ENCODE results near the gene ZNF23.

The ZNF23 gene

GRCh38 chr16:71464231-71464630 lies 2.2 kb upstream of the ZNF23 start:
- no peak for DNase-seq
- Histone ChIP-seq H3K27me3 (replicated peaks) (no peaks in the 10 kb centered on the region), H3K4me3 (ENCODE audit: low read depth, low read length) (no peak overlapping the region), H3K27ac (no peak overlapping the region), H3K36me3 (replicated peaks) (no peaks in the 10 kb centered on the region)
- no peak for TF ChIP-seq CTCF (IDR thresholded peaks at IDR 0.05; ENCODE audit: low read depth, low read length, missing control alignments)
- in situ Hi-C loops (cut with HindIII; ENCODE audit: low pct_ligation_motif_present, low sequenced_read_pairs), result no loop called here

- H3K27me3 ChIP-seq (replicated peaks), result no peaks in the 10 kb centered on the region
- TF ChIP-seq CTCF (IDR thresholded peaks at IDR 0.05; ENCODE audit: low read depth, low read length, missing control alignments), result no peak
- peak overlapping the region; percentile 88 for H3K27ac ChIP-seq
- peaks cover 7% of the 10 kb centered on the region for H3K36me3 ChIP-seq (replicated peaks)
- in situ Hi-C loops (cut with HindIII; ENCODE audit: low pct_ligation_motif_present, low sequenced_read_pairs), result no loop called here
- DNase-seq, result no peak
- H3K4me3 ChIP-seq (ENCODE audit: low read depth, low read length), result peak overlapping the region; percentile 96
Measured at GRCh38 chr16:71460941-71461340, 1.1 kb downstream of the ZNF23 start.

- Histone ChIP-seq H3K27me3 (replicated peaks) (no peaks in the 10 kb centered on the region), H3K4me3 (ENCODE audit: low read depth, low read length) (no peak overlapping the region), H3K36me3 (replicated peaks) (peaks cover 11% of the 10 kb centered on the region), H3K27ac (peak overlapping the region; percentile 88)
- in situ Hi-C loops (cut with HindIII; ENCODE audit: low pct_ligation_motif_present, low sequenced_read_pairs), result no loop called here
- DNase-seq, result no peak
- TF ChIP-seq CTCF (IDR thresholded peaks at IDR 0.05; ENCODE audit: low read depth, low read length, missing control alignments), result no peak
Measured at GRCh38 chr16:71460236-71460635, 1.8 kb downstream of the ZNF23 start.

- Histone ChIP-seq H3K27ac (no peak overlapping the region), H3K27me3 (replicated peaks) (no peaks in the 10 kb centered on the region), H3K36me3 (replicated peaks) (peaks cover 11% of the 10 kb centered on the region), H3K4me3 (ENCODE audit: low read depth, low read length) (no peak overlapping the region)
- in situ Hi-C loops (cut with HindIII; ENCODE audit: low pct_ligation_motif_present, low sequenced_read_pairs), result no loop called here
- DNase-seq, result no peak
- no peak for TF ChIP-seq CTCF (IDR thresholded peaks at IDR 0.05; ENCODE audit: low read depth, low read length, missing control alignments)
Measured at GRCh38 chr16:71459510-71459909, 2.5 kb downstream of the ZNF23 start.

- H3K27ac ChIP-seq, result no peak overlapping the region
- peaks cover 25% of the 10 kb centered on the region for H3K36me3 ChIP-seq (replicated peaks)
- DNase-seq, result no peak
- H3K27me3 ChIP-seq (replicated peaks), result no peaks in the 10 kb centered on the region
- TF ChIP-seq CTCF (IDR thresholded peaks at IDR 0.05; ENCODE audit: low read depth, low read length, missing control alignments), result no peak
- in situ Hi-C loops (cut with HindIII; ENCODE audit: low pct_ligation_motif_present, low sequenced_read_pairs), result no loop called here
- H3K4me3 ChIP-seq (ENCODE audit: low read depth, low read length), result no peak overlapping the region
Measured at GRCh38 chr16:71456801-71457200, 5.2 kb downstream of the ZNF23 start.

- TF ChIP-seq CTCF (IDR thresholded peaks at IDR 0.05; ENCODE audit: low read depth, low read length, missing control alignments), result no peak
- no peak for DNase-seq
- peaks cover 62% of the 10 kb centered on the region for H3K36me3 ChIP-seq (replicated peaks)
- H3K27me3 ChIP-seq (replicated peaks), result no peaks in the 10 kb centered on the region
- H3K4me3 ChIP-seq (ENCODE audit: low read depth, low read length), result no peak overlapping the region
- in situ Hi-C loops (cut with HindIII; ENCODE audit: low pct_ligation_motif_present, low sequenced_read_pairs), result no loop called here
- no peak overlapping the region for H3K27ac ChIP-seq
Measured at GRCh38 chr16:71453036-71453435, 9.0 kb downstream of the ZNF23 start.
